ENCODE results near the gene LIMK1. TPM values are rescaled to one million over a fixed set of nuclear protein-coding genes. Genes with fewer than 3 reads are reported as not detected.

LIMK1 gene
- total RNA-seq, 1 donor from 2014 or later, result 178 TPM

DNA sequence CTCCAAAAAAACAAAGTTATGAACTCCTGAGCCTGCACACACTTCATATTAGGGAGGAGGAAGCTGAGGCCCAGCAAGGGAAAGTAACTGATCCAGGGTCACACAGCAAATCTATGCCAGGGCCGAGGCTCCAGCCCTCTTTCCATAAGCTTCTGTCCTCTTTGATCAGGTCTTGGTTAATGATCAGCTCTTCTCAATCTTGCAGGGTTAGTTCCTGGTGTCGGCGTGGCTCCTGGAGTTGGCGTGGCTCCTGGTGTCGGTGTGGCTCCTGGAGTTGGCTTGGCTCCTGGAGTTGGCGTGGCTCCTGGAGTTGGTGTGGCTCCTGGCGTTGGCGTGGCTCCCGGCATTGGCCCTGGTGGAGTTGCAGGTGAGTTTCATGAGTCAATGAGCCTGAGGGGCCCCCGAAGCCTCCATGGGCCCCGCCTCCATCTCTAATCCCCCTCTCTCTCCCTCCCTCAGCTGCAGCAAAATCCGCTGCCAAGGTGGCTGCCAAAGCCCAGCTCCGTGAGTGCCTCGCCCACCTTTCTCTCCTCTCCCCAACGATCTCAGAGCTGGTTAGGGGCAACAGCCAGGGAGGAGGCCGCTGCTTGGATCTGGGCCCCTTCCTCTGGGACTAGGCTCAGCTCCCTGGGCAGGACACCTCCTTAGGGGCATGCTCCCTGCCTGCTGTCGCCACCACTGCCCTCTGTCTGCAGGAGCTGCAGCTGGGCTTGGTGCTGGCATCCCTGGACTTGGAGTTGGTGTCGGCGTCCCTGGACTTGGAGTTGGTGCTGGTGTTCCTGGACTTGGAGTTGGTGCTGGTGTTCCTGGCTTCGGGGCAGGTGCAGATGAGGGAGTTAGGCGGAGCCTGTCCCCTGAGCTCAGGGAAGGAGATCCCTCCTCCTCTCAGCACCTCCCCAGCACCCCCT lies 23.7 kb upstream of the LIMK1 start:
- Mint-ChIP-seq H3K27ac (ENCODE audit: unreplicated experiment) (no peak overlapping the region), H3K9me3 (ENCODE audit: unreplicated experiment) (peaks cover 2% of the 10 kb centered on the region), H3K4me1 (ENCODE audit: low read depth, unreplicated experiment) (no peaks in the 10 kb centered on the region), H3K27me3 (ENCODE audit: unreplicated experiment) (peaks cover 5% of the 10 kb centered on the region), H3K4me3 (ENCODE audit: unreplicated experiment) (no peak overlapping the region), H3K36me3 (ENCODE audit: unreplicated experiment) (no peaks in the 10 kb centered on the region)
- TF ChIP-seq, protein P1, sequence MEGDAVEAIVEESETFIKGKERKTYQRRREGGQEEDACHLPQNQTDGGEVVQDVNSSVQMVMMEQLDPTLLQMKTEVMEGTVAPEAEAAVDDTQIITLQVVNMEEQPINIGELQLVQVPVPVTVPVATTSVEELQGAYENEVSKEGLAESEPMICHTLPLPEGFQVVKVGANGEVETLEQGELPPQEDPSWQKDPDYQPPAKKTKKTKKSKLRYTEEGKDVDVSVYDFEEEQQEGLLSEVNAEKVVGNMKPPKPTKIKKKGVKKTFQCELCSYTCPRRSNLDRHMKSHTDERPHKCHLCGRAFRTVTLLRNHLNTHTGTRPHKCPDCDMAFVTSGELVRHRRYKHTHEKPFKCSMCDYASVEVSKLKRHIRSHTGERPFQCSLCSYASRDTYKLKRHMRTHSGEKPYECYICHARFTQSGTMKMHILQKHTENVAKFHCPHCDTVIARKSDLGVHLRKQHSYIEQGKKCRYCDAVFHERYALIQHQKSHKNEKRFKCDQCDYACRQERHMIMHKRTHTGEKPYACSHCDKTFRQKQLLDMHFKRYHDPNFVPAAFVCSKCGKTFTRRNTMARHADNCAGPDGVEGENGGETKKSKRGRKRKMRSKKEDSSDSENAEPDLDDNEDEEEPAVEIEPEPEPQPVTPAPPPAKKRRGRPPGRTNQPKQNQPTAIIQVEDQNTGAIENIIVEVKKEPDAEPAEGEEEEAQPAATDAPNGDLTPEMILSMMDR (IDR thresholded peaks at IDR 0.05; ENCODE audit: partially characterized antibody, unreplicated experiment), result no peak
- peak; percentile 1 for DNase-seq

DNA sequence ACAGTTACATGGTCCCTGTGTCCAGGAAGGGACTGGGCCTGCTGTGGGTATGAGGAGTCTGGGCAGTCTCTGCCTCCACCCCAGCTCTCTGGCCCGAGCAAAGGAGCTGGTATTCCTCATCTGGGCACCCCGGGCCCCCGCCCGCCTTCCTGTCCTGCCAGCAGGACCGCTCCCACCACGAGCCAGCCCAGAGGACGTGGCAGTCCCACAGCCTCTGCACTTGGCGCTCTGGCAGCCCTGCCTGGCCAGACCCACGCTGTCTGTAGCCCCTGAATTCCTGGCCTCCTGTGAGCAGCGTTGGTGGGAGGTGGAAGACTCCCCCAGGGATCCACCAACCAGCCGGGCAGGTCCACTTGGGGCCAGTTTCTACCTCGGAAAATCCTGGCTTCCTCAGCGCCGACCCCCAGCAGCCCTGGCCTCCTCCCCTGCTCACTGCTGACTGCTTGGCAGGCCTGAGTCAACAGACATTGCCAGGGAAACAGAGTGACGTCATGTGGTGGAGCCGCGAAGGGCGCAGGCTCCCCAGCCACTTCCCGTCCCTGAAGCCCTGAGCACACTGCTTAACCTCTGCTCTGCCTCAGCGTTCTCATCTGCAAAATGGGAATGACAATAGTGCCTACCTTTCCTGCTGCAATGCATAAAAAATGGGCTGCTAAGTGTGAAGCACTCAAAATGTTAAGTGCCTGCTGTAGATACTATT lies 21.6 kb upstream of the LIMK1 start:
- H3K27ac Mint-ChIP-seq (ENCODE audit: unreplicated experiment), result no peak overlapping the region
- DNase-seq, result peak; percentile 12
- H3K4me3 Mint-ChIP-seq (ENCODE audit: unreplicated experiment), result no peak overlapping the region
- H3K9me3 Mint-ChIP-seq (ENCODE audit: unreplicated experiment), result peaks cover 2% of the 10 kb centered on the region
- TF ChIP-seq, protein P1 (IDR thresholded peaks at IDR 0.05; ENCODE audit: partially characterized antibody, unreplicated experiment), result no peak
- H3K27me3 Mint-ChIP-seq (ENCODE audit: unreplicated experiment), result peaks cover 5% of the 10 kb centered on the region
- no peaks in the 10 kb centered on the region for H3K4me1 Mint-ChIP-seq (ENCODE audit: low read depth, unreplicated experiment)
- no peaks in the 10 kb centered on the region for H3K36me3 Mint-ChIP-seq (ENCODE audit: unreplicated experiment)

DNA sequence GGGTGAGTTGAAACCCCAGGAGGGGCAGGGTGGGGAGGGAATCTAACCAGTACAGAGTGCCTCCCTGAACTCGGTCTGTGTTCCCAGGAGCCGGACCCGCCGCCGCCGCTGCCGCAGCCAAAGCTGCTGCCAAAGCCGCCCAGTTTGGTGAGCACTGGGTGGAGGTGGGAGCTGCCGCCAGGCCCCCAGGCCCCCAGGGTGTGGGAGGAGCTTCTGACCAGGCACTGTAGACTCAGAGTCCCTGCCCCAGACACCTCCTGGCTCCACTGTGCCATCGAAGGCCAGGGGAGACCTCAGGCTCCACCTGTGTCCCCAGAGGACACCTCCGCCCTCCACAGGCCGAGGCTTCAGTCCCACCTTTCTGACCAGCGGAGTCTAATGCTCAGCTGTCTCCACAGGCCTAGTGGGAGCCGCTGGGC lies 20.4 kb upstream of the LIMK1 start:
- Mint-ChIP-seq H3K27me3 (ENCODE audit: unreplicated experiment) (peaks cover 4% of the 10 kb centered on the region), H3K36me3 (ENCODE audit: unreplicated experiment) (no peaks in the 10 kb centered on the region), H3K4me3 (ENCODE audit: unreplicated experiment) (no peak overlapping the region), H3K9me3 (ENCODE audit: unreplicated experiment) (peaks cover 3% of the 10 kb centered on the region), H3K4me1 (ENCODE audit: low read depth, unreplicated experiment) (no peaks in the 10 kb centered on the region), H3K27ac (ENCODE audit: unreplicated experiment) (no peak overlapping the region)
- TF ChIP-seq, protein P1 (IDR thresholded peaks at IDR 0.05; ENCODE audit: partially characterized antibody, unreplicated experiment), result no peak
- DNase-seq, result peak; percentile 18

DNA sequence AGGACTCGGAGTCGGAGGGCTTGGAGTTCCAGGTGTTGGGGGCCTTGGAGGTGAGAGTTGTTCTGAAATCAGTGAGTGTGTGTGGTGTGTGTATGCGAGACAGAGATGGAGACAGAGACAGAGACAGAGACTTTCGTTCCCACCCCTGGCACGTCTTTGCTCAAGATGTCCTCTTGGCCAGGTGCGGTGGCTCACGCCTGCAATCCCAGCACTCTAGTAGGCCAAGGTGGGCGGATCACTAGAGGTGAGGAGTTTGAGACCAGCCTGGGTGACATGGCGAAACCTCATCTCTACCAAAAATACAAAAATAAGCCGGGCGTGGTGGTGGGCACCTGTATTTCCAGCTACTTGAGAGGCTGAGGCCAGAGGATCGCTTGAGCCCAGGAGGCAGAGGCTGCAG lies 20.0 kb upstream of the LIMK1 start:
- Mint-ChIP-seq H3K27me3 (ENCODE audit: unreplicated experiment) (peaks cover 3% of the 10 kb centered on the region), H3K36me3 (ENCODE audit: unreplicated experiment) (no peaks in the 10 kb centered on the region), H3K27ac (ENCODE audit: unreplicated experiment) (no peak overlapping the region), H3K4me3 (ENCODE audit: unreplicated experiment) (no peak overlapping the region), H3K4me1 (ENCODE audit: low read depth, unreplicated experiment) (no peaks in the 10 kb centered on the region), H3K9me3 (ENCODE audit: unreplicated experiment) (peaks cover 3% of the 10 kb centered on the region)
- TF ChIP-seq, protein P1 (IDR thresholded peaks at IDR 0.05; ENCODE audit: partially characterized antibody, unreplicated experiment), result no peak
- no peak for DNase-seq

DNA sequence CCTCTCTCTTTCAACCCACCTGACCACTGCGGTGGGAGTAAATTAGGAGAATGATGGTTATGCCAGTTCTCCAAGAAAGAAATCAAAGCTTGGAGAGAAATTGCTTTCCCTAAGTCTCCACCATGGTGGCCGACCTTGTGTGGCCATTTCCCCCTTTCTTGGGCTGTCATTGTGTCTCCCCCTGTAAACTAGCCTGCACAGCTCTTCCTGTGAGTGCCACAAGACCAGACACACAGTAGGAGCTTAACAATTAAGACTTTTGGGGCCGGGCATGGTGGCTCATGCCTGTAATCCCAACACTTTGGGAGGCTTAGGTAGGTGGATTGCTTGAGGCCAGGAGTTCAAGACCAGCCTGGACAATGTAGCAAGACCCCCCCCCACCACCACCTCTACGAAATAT lies 18.9 kb upstream of the LIMK1 start:
- TF ChIP-seq, protein P1 (IDR thresholded peaks at IDR 0.05; ENCODE audit: partially characterized antibody, unreplicated experiment), result no peak
- no peaks in the 10 kb centered on the region for H3K4me1 Mint-ChIP-seq (ENCODE audit: low read depth, unreplicated experiment)
- H3K36me3 Mint-ChIP-seq (ENCODE audit: unreplicated experiment), result no peaks in the 10 kb centered on the region
- peaks cover 5% of the 10 kb centered on the region for H3K9me3 Mint-ChIP-seq (ENCODE audit: unreplicated experiment)
- H3K27ac Mint-ChIP-seq (ENCODE audit: unreplicated experiment), result no peak overlapping the region
- peaks cover 4% of the 10 kb centered on the region for H3K27me3 Mint-ChIP-seq (ENCODE audit: unreplicated experiment)
- H3K4me3 Mint-ChIP-seq (ENCODE audit: unreplicated experiment), result no peak overlapping the region
- no peak for DNase-seq

All from glutamatergic neuron (in vitro differentiated cells).